Right lobe of liver (tissue), 6 donors: ENCODE results near the gene FOXN1. TPM values are rescaled to one million over a fixed set of nuclear protein-coding genes. Genes with fewer than 3 reads are reported as not detected.

Experiments
- ATAC-seq, 4 donors: fragments of 200-7000 bp; cut with Tn5 transposase; one replicate each; pipeline ENCODE4 v1.9.1; 2020; ENCODE audit warnings: mild to moderate bottlenecking in 4 of 4, moderate library complexity in 4 of 4
- DNase-seq, 3 donors: peaks; one replicate each; pipeline ENCODE4 v3.0.0-alpha.2; 2020
- H3K27ac ChIP-seq, 3 donors: fragments of 200-600 bp; one replicate each; pipeline ENCODE4 v1.8.0; 2022
- H3K27me3 ChIP-seq, 2 donors: fragments of 200-600 bp; one replicate each; pipeline ENCODE4 v1.8.0; 2022
- H3K36me3 ChIP-seq, 4 donors: fragments of 200-600 bp; sonication (generic) in 1 of 4; one replicate each; pipeline versions ENCODE4 v1.5.1 to v1.8.0; 2017 to 2022; ENCODE audit warnings: control low read depth in 1 of 4
- H3K4me1 ChIP-seq, 4 donors: fragments of 200-600 bp; sonication (generic) in 1 of 4; one replicate each; pipeline versions ENCODE4 v1.5.1 to v1.8.0; 2017 to 2022; ENCODE audit warnings: control low read depth in 1 of 4
- H3K4me3 ChIP-seq, 3 donors: fragments of 200-600 bp; one replicate each; pipeline ENCODE4 v1.8.0; 2022
- H3K9me3 ChIP-seq, 4 donors: fragments of 200-600 bp; sonication (generic) in 1 of 4; one replicate each; pipeline versions ENCODE4 v1.5.1 to v1.8.0; 2017 to 2022; ENCODE audit warnings: control low read depth in 1 of 4
- POLR2A ChIP-seq: fragments of 450-650 bp; IDR thresholded peaks from one replicate; pipeline ENCODE4 v1.6.1; 2017; ENCODE audit warnings: antibody characterized with exemption, mild to moderate bottlenecking
- WGBS: methylation state at CpG from one replicate; pipeline ENCODE4 v1.1.6; 2018; ENCODE audit warnings: low coverage, low lambda C conversion rate; ENCODE audit not compliant: insufficient coverage; ENCODE audit errors: missing lambda C conversion rate; 5-methylcytosine and 5-hydroxymethylcytosine counted together
- intact Hi-C, 2 donors: fragments of 100-400 bp; cut with DNase I; formaldehyde crosslinking; loops; one replicate each; pipeline versions ENCODE4 v1.11.2 to v1.14.1; 2022
- total RNA-seq, 6 experiments: library from RNA; depleted of rRNA in 2 of 6; stranded (reverse); fragments of >200 nt in 2 of 6; fragmentation: NEBNext Ultra II Directional in 3 of 6; extraction: Animal tissue kit (Norgen Biotek cat#: 25700) in 3 of 6; gene quantifications; one replicate each; pipeline versions ENCODE4 v1.1.0 to v1.2.4, GENCODE V29; 2016 to 2023
- TF ChIP-seq, protein P1 (sequence below), 4 donors: fragments of 200-600 bp in 3 of 4; fragments of 450-650 bp in 1 of 4; IDR thresholded peaks; one replicate each; pipeline versions ENCODE4 v1.5.1 to v1.8.0; 2016 to 2022; ENCODE audit warnings: antibody characterized with exemption in 4 of 4, mild to moderate bottlenecking in 2 of 4
- donor health status: DM: no; HTN: yes; CAD: no.
- donor health status: DM: no; HTN: no; CAD: no.
- donor health status: DM: no; HTN: no; CAD: no.
- donor health status: DM: no; HTN: yes; CAD: no.
- donor health status: DM: no; HTN: yes; CAD: no.

Gene FOXN1
- total RNA-seq, 6 experiments from 2014 or later, result not detected

- Histone ChIP-seq H3K4me1 (no peaks in the 10 kb centered on the region), H3K27me3 (no peaks in the 10 kb centered on the region), H3K9me3 (no peaks in the 10 kb centered on the region), H3K36me3 (no peaks in the 10 kb centered on the region), H3K27ac (no peak overlapping the region), H3K4me3 (no peak overlapping the region)
- WGBS, result 60% methylated on average over 1 of the region's 3 CpGs
- ATAC-seq (no peak), DNase-seq (no peak)
- no peak for TF ChIP-seq POLR2A
- TF ChIP-seq, protein P1, sequence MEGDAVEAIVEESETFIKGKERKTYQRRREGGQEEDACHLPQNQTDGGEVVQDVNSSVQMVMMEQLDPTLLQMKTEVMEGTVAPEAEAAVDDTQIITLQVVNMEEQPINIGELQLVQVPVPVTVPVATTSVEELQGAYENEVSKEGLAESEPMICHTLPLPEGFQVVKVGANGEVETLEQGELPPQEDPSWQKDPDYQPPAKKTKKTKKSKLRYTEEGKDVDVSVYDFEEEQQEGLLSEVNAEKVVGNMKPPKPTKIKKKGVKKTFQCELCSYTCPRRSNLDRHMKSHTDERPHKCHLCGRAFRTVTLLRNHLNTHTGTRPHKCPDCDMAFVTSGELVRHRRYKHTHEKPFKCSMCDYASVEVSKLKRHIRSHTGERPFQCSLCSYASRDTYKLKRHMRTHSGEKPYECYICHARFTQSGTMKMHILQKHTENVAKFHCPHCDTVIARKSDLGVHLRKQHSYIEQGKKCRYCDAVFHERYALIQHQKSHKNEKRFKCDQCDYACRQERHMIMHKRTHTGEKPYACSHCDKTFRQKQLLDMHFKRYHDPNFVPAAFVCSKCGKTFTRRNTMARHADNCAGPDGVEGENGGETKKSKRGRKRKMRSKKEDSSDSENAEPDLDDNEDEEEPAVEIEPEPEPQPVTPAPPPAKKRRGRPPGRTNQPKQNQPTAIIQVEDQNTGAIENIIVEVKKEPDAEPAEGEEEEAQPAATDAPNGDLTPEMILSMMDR (IDR thresholded peaks at IDR 0.05), result no peak
- intact Hi-C loops, result no loop called here
Measured at GRCh38 chr17:28529013-28529400, 22.9 kb downstream of the FOXN1 start.

GRCh38 chr17:28530250-28530649 lies 24.1 kb downstream of the FOXN1 start:
- H3K27me3 ChIP-seq, result no peaks in the 10 kb centered on the region
- H3K27ac ChIP-seq, result no peak overlapping the region
- no peaks in the 10 kb centered on the region for H3K36me3 ChIP-seq
- no peak for ATAC-seq
- no peaks in the 10 kb centered on the region for H3K9me3 ChIP-seq
- WGBS, result 63% methylated on average over 4 of the region's 4 CpGs
- no peaks in the 10 kb centered on the region for H3K4me1 ChIP-seq
- intact Hi-C loops, result no loop called here
- TF ChIP-seq, protein P1 (IDR thresholded peaks at IDR 0.05), result no peak
- no peak for TF ChIP-seq POLR2A
- DNase-seq, result no peak
- no peak overlapping the region for H3K4me3 ChIP-seq

DNA sequence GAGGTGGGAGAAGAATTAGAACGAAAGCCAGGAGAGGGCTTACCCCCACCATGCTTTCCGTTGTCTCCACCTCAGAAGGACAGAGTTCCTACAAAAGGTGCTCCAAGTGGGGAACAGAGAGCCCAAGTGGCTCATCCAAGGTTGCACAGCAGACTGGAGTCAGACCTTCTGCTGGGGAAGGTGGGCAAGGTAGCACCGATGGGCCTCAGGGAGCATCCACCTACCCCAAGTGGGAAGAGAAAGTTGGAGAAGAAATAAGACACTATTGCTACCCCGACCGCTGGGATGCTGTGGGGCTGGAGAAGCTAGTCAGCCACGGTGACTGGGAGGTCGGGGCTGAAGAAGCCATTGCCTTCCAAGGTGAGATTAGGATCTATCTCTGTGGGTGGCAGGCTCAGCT lies 24.8 kb downstream of the FOXN1 start:
- H3K27ac ChIP-seq, result no peak overlapping the region
- H3K36me3 ChIP-seq, result no peaks in the 10 kb centered on the region
- ATAC-seq (no peak), DNase-seq (no peak)
- no peak overlapping the region for H3K4me3 ChIP-seq
- H3K4me1 ChIP-seq, result no peaks in the 10 kb centered on the region
- intact Hi-C loops, result no loop called here
- no peaks in the 10 kb centered on the region for H3K27me3 ChIP-seq
- WGBS, result 88% methylated on average over 4 of the region's 7 CpGs
- TF ChIP-seq, protein P1 (IDR thresholded peaks at IDR 0.05), result no peak
- no peak for TF ChIP-seq POLR2A
- no peaks in the 10 kb centered on the region for H3K9me3 ChIP-seq

DNA sequence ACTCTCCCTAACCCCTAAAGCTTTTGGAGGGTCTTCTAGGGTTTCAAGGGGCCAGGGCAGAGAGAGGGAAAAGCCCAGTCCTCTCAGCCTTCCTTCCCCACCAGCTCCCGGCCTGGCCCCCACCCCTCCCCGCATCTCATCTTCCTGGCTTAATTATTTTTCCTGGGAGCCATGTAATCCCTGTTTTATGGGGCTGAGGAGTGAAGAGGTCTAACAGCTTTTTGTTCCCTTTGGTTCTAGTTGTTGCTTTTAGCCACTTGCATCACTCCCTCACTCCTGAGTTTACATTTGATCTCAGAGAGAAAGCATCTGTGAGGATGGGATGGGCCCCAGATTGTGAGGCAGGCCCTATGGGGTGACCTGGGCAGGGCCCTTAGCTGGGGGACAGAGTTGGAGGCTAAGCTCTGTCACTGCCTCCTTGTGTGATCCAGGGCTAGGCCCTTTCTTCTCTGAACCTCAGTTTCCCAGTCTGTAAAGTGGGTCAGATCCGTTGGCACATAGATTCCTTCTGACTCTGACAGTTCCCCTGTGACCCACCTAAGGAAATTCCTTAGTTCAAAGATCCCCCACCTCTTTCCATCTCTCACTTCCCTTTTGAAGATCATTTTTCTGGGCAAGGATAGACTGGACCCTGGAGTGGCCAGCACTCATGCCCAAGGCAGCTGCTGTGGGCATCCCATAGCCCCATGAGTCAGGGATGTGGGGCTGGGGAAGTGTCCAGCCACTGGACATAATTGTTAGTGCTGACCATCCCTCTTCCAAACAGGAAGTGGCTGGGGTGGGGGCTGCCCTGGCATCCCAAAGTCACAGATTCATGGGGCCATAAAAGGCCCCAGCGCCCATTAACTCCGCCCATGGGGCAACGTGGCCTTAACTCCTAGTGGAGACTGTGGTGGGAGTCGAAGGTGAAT lies 26.2 kb downstream of the FOXN1 start:
- no peak for TF ChIP-seq POLR2A
- TF ChIP-seq, protein P1 (IDR thresholded peaks at IDR 0.05), result no peak
- Histone ChIP-seq H3K4me3 (no peak overlapping the region), H3K27ac (no peak overlapping the region), H3K36me3 (no peaks in the 10 kb centered on the region), H3K9me3 (no peaks in the 10 kb centered on the region), H3K27me3 (no peaks in the 10 kb centered on the region), H3K4me1 (no peaks in the 10 kb centered on the region)
- DNase-seq (no peak), ATAC-seq (no peak)
- intact Hi-C loops, result no loop called here
- WGBS, result 74% methylated on average over 3 of the region's 7 CpGs
